ENCODE results near the gene RUBCNL. TPM values are rescaled to one million over a fixed set of nuclear protein-coding genes. Genes with fewer than 3 reads are reported as not detected.
A peak's percentile ranks its signal among the peaks of the same experiment; 100 is the strongest.
"Not testable (repeated sequence)": the region's sequence is repeated elsewhere in the genome, so short reads cannot be mapped to it uniquely, and the experiment has no call there.

RUBCNL gene
- total RNA-seq, 1 donor from 2014 or later = 168 TPM

GRCh38 chr13:46378411-46378810 lies 8.6 kb downstream of the RUBCNL start:
- Mint-ChIP-seq H3K9me3 (no peaks in the 10 kb centered on the region), H3K4me1 (peaks cover 96% of the 10 kb centered on the region), H3K36me3 (ENCODE audit: low read depth) (peaks cover 61% of the 10 kb centered on the region), H3K27me3 (no peaks in the 10 kb centered on the region), H3K4me3 (peak overlapping the region; percentile 69), H3K27ac (peak overlapping the region; percentile 93)
- TF ChIP-seq CTCF (IDR thresholded peaks at IDR 0.05) = no peak
- ChIA-PET CTCF (interaction anchor here (1.0 to 1.5 kb wide), 3 partner anchors 9 to 13 kb away, joined by 3 to 6 read pairs (median 4); partner anchors contain the start of gene RUBCNL), POLR2A (interaction anchor here (0.5 to 4.8 kb wide), 7 partner anchors 9 to 206 kb away, joined by 3 to 46 read pairs (median 4); partner anchors contain the start of gene RUBCNL)
- intact Hi-C loops (cut with micrococcal nuclease) = loop anchor here (5.0 to 10.0 kb wide), 2 partner anchors 286 to 1801 kb away; partner anchors contain the start of gene TSC22D1
- no peak for ATAC-seq (ENCODE audit: low read depth)
- no peak for DNase-seq

- no peak for TF ChIP-seq CTCF (IDR thresholded peaks at IDR 0.05)
- Mint-ChIP-seq H3K9me3 (no peaks in the 10 kb centered on the region), H3K4me1 (peaks cover 96% of the 10 kb centered on the region), H3K4me3 (peak overlapping the region; percentile 69), H3K27ac (peak overlapping the region; percentile 93), H3K36me3 (ENCODE audit: low read depth) (peaks cover 64% of the 10 kb centered on the region), H3K27me3 (no peaks in the 10 kb centered on the region)
- no peak for DNase-seq
- ATAC-seq (ENCODE audit: low read depth) = peak; percentile 22
- ChIA-PET POLR2A (interaction anchor here (0.9 to 4.8 kb wide), 5 partner anchors 8 to 22 kb away, joined by 3 to 46 read pairs (median 5); partner anchors contain the start of gene RUBCNL), CTCF (interaction anchor here (1.5 kb wide), 1 partner anchor 10 kb away, joined by 3 read pairs; the partner anchor contains the start of gene RUBCNL)
- intact Hi-C loops (cut with micrococcal nuclease) = loop anchor here (1.0 to 10.0 kb wide), 3 partner anchors 10 to 1800 kb away; partner anchors contain the start of genes RUBCNL and TSC22D1
Measured at GRCh38 chr13:46377554-46377953, 9.5 kb downstream of the RUBCNL start.

GRCh38 chr13:46374710-46375109 lies 12.3 kb downstream of the RUBCNL start:
- no peak for DNase-seq
- Mint-ChIP-seq H3K27me3 (no peaks in the 10 kb centered on the region), H3K27ac (peak overlapping the region; percentile 95), H3K36me3 (ENCODE audit: low read depth) (peaks cover 81% of the 10 kb centered on the region), H3K4me3 (peak overlapping the region; percentile 83), H3K4me1 (peaks cover 97% of the 10 kb centered on the region), H3K9me3 (no peaks in the 10 kb centered on the region)
- ATAC-seq (ENCODE audit: low read depth) = peak; percentile 61
- intact Hi-C loops (cut with micrococcal nuclease) = loop anchor here (1.0 to 10.0 kb wide), 3 partner anchors 33 to 1797 kb away; partner anchors contain the start of gene TSC22D1
- POLR2A ChIA-PET = interaction anchor here (3.2 to 7.2 kb wide), 4 partner anchors 10 to 34 kb away, joined by 15 to 80 read pairs (median 35); partner anchors contain the start of gene RUBCNL
- CTCF ChIA-PET = interaction anchor here (0.6 to 7.9 kb wide), 3 partner anchors 9 to 150 kb away, joined by 3 to 70 read pairs (median 3); partner anchors contain the start of gene RUBCNL
- no peak for TF ChIP-seq CTCF (IDR thresholded peaks at IDR 0.05)

- intact Hi-C loops (cut with micrococcal nuclease) = loop anchor here (1.0 to 10.0 kb wide), 2 partner anchors 32 to 291 kb away; no protein-coding TSS in a partner anchor
- CTCF ChIA-PET = interaction anchor here (7.9 kb wide), 1 partner anchor 15 kb away, joined by 70 read pairs; the partner anchor contains the start of gene RUBCNL
- H3K27me3 Mint-ChIP-seq = no peaks in the 10 kb centered on the region
Measured at GRCh38 chr13:46373623-46374022, 13.4 kb downstream of the RUBCNL start.

GRCh38 chr13:46372938-46373337 lies 14.1 kb downstream of the RUBCNL start:
- Mint-ChIP-seq H3K27ac (peak overlapping the region; percentile 95), H3K4me3 (peak overlapping the region; percentile 83), H3K36me3 (ENCODE audit: low read depth) (peaks cover 89% of the 10 kb centered on the region), H3K4me1 (peaks cover 95% of the 10 kb centered on the region)
- not testable (repeated sequence) for H3K9me3 Mint-ChIP-seq; DNase-seq; H3K27me3 Mint-ChIP-seq; ATAC-seq (ENCODE audit: low read depth)
- intact Hi-C loops (cut with micrococcal nuclease) = loop anchor here (10.0 kb wide), 1 partner anchor 292 kb away; no protein-coding TSS in a partner anchor
- POLR2A ChIA-PET = interaction anchor here (0.7 to 7.2 kb wide), 7 partner anchors 8 to 32 kb away, joined by 3 to 80 read pairs (median 15); partner anchors contain the start of gene RUBCNL
- CTCF ChIA-PET = interaction anchor here (7.9 kb wide), 1 partner anchor 16 kb away, joined by 70 read pairs; the partner anchor contains the start of gene RUBCNL

More at GRCh38 chr13:46373623-46374022, 13.4 kb downstream of the RUBCNL start:
- H3K4me3 Mint-ChIP-seq = peak overlapping the region; percentile 83
- H3K4me1 Mint-ChIP-seq = peaks cover 97% of the 10 kb centered on the region
- H3K9me3 Mint-ChIP-seq = no peaks in the 10 kb centered on the region
- peak overlapping the region; percentile 95 for H3K27ac Mint-ChIP-seq
- ATAC-seq (ENCODE audit: low read depth) (no peak), DNase-seq (no peak)
- TF ChIP-seq CTCF (IDR thresholded peaks at IDR 0.05) = no peak
- POLR2A ChIA-PET = interaction anchor here (1.0 to 7.2 kb wide), 6 partner anchors 7 to 33 kb away, joined by 5 to 80 read pairs (median 32); partner anchors contain the start of gene RUBCNL
- peaks cover 88% of the 10 kb centered on the region for H3K36me3 Mint-ChIP-seq (ENCODE audit: low read depth)

Measured in activated B cell treated with CpG ODN at 0.5 μM for 24 hours (primary cell).